HT1080 (cell line): Measurements from ENCODE around the gene CACNA2D3. TPM values are rescaled to one million over a fixed set of nuclear protein-coding genes. Genes with fewer than 3 reads are reported as not detected.

Experiments
- DNase-seq: peaks from one replicate; pipeline ENCODE4 v3.0.0-alpha.2; 2015; ENCODE audit warnings: low read depth
- total RNA-seq: library from RNA; depleted of rRNA; stranded (reverse); fragments of >200 nt; shearing (Covaris generic); gene quantifications from 2 replicates; pipeline ENCODE4 v1.2.3, GENCODE V29; 2014; rRNA removed

Gene CACNA2D3
- total RNA-seq, 1 experiment from 2014 or later = 0.14 TPM

DNA sequence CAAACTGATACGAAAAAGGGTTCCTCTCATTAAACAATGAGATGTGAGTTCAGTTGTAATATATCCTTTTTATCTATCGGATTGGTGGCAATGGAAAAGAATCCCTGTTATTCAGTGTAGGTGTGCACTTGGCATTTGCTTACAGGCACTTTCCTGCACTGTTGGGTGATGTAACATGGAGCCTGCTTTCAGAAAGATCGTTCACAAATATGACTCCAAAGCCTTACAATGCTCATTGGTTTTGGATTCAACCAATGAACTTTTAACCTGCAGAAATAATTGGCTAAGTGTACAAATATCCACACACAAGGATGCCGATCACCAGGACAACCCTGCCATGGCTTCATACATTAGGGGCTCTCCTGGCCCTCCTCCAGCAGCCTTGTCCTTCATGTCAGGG, 996.9 kb downstream of the CACNA2D3 start:
- no peak for DNase-seq

DNA sequence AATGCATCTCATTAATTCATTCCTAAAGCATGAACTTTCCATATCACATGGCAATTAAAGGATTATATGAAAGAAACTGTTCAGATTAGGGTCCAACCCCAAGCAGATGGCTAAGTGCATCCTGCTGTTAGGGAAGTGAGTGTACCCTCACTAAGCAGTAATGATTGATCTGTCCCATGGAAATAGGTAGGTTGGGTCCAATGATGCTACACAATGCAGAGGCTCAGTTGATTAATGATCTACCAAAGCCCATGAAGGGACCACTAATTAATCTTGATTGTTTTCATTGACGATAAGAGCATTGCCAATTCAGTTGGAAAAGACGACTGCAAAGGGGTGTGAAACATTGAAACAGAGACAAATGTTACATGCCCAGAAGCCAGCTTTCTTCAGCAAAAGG, 1000.0 kb downstream of the CACNA2D3 start:
- no peak for DNase-seq

Other genes with a start within 250 kb of the CACNA2D3 start
- 20.7 and 26.4 TPM in 2 replicates for gene ACTR8, start 240.4 kb upstream of the CACNA2D3 start, total RNA-seq
- gene SELENOK, start 230.7 kb upstream of the CACNA2D3 start, total RNA-seq = 42.6 and 44.3 TPM in 2 replicates